HG03342 (cell line): ENCODE data around the gene ZNF10.

Source experiments
- ATAC-seq: cut with Tn5 transposase; IDR thresholded peaks from one replicate; pipeline ENCODE4 v1.9.1; 2021; ENCODE audit warnings: mild to moderate bottlenecking, moderate library complexity; ENCODE audit not compliant: unreplicated experiment

Gene ZNF10

DNA sequence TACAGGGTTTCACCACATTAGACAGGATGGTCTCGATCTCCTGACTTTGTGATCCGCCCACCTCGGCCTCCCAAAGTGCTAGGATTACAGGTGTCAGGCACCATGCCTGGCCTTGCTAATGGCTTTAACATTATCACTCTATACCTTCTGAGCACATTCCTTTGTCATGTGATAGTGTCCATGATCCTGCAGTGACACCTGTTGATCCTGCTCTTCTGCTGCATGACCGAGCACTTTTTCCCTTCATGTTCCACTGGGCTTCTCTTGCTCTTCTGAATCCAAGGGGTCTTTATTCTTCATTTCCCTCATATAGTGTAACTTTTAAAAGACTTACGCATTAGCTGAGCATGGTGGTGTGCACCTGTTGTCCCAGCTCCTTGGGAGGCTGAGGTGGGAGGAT lies 62.4 kb downstream of the ZNF10 start:
- no peak for ATAC-seq

DNA sequence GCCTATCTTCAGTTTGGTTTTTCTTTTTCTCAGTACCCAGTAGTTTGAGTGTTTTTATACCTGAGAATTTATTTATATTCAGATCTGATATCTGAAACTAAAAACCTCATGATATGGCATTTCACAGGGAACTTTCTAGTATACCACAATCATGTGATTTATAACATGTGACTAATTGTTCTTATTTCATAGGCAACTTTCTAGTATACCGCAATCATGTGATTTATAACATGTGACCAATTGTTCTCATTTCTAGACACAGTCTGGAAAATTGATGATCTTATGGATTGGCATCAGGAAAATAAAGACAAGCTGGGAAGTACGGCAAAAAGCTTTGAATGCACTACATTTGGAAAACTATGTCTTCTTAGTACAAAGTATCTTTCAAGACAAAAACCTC lies 71.5 kb downstream of the ZNF10 start:
- ATAC-seq = no peak

DNA sequence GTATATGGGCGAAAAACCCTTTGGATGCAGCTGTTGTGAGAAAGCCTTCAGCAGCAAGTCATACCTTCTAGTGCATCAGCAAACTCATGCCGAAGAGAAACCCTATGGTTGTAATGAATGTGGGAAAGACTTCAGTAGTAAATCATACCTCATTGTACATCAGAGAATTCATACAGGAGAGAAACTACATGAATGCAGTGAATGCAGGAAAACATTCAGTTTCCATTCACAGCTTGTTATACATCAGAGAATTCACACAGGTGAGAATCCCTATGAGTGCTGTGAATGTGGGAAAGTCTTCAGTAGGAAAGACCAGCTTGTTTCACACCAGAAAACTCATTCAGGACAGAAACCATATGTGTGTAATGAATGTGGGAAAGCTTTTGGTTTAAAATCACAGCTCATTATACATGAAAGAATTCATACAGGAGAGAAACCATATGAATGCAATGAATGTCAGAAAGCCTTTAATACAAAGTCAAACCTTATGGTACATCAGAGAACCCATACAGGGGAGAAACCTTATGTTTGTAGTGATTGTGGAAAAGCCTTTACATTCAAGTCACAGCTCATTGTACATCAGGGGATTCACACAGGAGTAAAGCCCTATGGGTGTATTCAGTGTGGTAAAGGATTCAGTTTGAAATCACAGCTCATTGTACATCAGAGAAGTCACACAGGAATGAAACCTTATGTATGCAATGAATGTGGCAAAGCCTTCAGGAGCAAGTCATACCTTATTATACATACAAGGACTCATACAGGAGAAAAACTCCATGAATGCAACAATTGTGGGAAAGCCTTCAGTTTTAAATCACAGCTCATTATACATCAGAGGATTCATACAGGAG lies 72.3 kb downstream of the ZNF10 start:
- no peak for ATAC-seq

DNA sequence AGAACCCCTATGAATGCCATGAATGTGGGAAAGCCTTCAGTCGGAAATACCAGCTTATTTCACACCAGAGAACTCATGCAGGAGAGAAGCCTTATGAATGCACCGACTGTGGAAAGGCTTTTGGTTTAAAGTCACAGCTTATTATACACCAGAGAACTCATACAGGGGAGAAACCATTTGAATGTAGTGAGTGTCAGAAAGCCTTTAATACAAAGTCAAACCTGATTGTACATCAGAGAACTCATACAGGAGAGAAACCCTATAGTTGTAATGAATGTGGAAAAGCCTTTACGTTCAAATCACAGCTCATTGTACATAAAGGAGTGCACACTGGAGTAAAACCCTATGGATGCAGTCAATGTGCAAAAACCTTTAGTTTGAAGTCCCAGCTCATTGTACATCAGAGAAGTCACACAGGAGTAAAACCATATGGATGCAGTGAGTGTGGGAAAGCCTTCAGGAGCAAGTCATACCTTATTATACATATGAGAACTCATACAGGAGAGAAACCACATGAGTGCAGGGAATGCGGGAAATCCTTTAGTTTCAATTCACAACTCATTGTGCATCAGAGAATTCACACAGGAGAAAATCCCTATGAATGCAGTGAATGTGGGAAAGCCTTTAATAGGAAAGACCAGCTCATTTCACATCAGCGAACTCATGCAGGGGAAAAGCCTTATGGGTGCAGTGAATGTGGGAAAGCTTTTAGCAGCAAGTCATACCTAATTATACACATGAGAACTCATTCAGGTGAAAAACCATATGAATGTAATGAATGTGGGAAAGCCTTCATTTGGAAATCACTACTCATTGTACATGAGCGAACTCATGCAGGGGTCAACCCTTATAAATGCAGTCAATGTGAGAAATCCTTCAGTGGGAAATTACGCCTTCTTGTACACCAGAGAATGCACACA lies 73.2 kb downstream of the ZNF10 start:
- no peak for ATAC-seq

DNA sequence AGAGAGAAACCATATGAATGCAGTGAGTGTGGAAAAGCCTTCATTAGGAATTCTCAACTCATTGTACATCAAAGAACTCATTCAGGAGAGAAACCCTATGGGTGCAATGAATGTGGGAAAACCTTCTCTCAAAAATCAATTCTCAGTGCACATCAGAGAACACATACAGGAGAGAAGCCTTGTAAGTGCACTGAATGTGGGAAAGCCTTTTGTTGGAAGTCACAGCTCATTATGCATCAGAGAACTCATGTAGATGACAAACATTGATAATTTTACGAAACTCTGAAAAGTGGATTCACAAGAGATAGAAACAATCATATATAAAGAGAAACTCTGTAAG lies 73.8 kb downstream of the ZNF10 start:
- ATAC-seq = no peak

DNA sequence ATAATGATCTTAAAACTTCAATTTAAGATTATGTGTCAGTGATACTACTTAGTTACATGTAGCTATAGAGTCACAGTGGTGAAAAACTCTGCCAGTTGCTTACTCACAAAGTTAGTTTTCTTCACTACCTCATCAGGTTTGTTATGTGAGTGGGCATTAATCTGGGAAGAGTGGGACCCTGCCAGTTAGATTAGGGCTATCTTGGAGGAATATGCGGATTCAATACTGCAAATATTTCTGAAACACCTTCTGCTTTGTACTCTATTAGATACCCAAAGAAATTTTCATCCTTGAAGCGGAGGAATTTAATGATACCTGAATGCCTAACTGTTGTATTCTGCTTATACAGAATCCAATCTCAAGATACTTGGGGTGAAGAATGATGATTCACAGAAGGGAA lies 76.0 kb downstream of the ZNF10 start:
- no peak for ATAC-seq
